Ascending aorta (tissue), 2 donors: Measurements from ENCODE around the gene IKZF4. TPM values are rescaled to one million over a fixed set of nuclear protein-coding genes. Genes with fewer than 3 reads are reported as not detected.

Experiments used
- DNase-seq, 2 donors: peaks; one replicate each; pipeline ENCODE4 v3.0.0-alpha.2; 2019; ENCODE audit warnings: low spot score in 2 of 2
- H3K27ac ChIP-seq, 2 donors: fragments of 200-600 bp; sonication (generic); one replicate each; pipeline ENCODE4 v1.5.1; 2016 to 2017; ENCODE audit warnings: mild to moderate bottlenecking in 1 of 2
- H3K27me3 ChIP-seq: fragments of 200-600 bp; sonication (generic); one replicate; pipeline ENCODE4 v1.5.1; 2017
- H3K36me3 ChIP-seq, 2 donors: fragments of 200-600 bp; sonication (generic); one replicate each; pipeline ENCODE4 v1.5.1; 2016
- H3K4me1 ChIP-seq, 2 donors: fragments of 200-600 bp; sonication (generic); one replicate each; pipeline ENCODE4 v1.5.1; 2016 to 2017; ENCODE audit warnings: mild to moderate bottlenecking in 1 of 2
- H3K4me3 ChIP-seq, 2 donors: fragments of 200-600 bp; sonication (generic); one replicate each; pipeline ENCODE4 v1.5.1; 2016 to 2017; ENCODE audit warnings: mild to moderate bottlenecking in 1 of 2
- H3K9me3 ChIP-seq, 2 donors: fragments of 200-600 bp; sonication (generic); one replicate each; pipeline ENCODE4 v1.5.1; 2016
- CTCF ChIP-seq, 3 experiments: fragments of 200-600 bp in 2 of 3; fragments of 450-650 bp in 1 of 3; sonication (generic) in 2 of 3; IDR thresholded peaks; one replicate each; pipeline ENCODE4 v1.5.1; 2016 to 2019; ENCODE audit warnings: antibody characterized with exemption in 3 of 3, mild to moderate bottlenecking in 1 of 3, moderate library complexity in 1 of 3
- intact Hi-C: fragments of 100-400 bp; cut with DNase I; formaldehyde crosslinking; loops from one replicate; pipeline ENCODE4 v1.15.1; 2023
- total RNA-seq: library from RNA; depleted of rRNA; stranded (reverse); fragments of >200 nt; gene quantifications from one replicate; pipeline ENCODE4 v1.1.0, GENCODE V29; 2016

Gene IKZF4
- 1.6 TPM for total RNA-seq

- no peak for TF ChIP-seq CTCF (IDR thresholded peaks at IDR 0.05)
- Histone ChIP-seq H3K4me3 (peak within 1 kb of the TSS; percentile 34 to 58), H3K27ac (peak within 1 kb of the TSS; percentile 67 to 72), H3K9me3 (no peaks in the 10 kb centered on the region), H3K4me1 (peaks cover 12 to 14% of the 10 kb centered on the region in 2 donors), H3K27me3 (no peaks in the 10 kb centered on the region), H3K36me3 (peaks cover 0 to 23% of the 10 kb centered on the region in 2 donors)
- intact Hi-C loops: no loop called here
- DNase-seq: no peak
Measured at GRCh38 chr12:56020423-56021184, at the start of gene IKZF4. Gene IKZF4, plus strand, starts transcription at chr12:56021043. Its CDS starts 451 bp downstream, at chr12:56021494.

- no peak overlapping the region for H3K4me3 ChIP-seq
- H3K9me3 ChIP-seq: no peaks in the 10 kb centered on the region
- peaks cover 3 to 18% of the 10 kb centered on the region in 2 donors for H3K4me1 ChIP-seq
- DNase-seq: no peak
- no peaks in the 10 kb centered on the region for H3K27me3 ChIP-seq
- H3K27ac ChIP-seq: peak overlapping the region; percentile 85 to 86
- H3K36me3 ChIP-seq: no peaks in the 10 kb centered on the region
- intact Hi-C loops: no loop called here
- TF ChIP-seq CTCF (IDR thresholded peaks at IDR 0.05): no peak
Measured at GRCh38 chr12:55972042-55972441, 48.8 kb upstream of the IKZF4 start.

- Histone ChIP-seq H3K36me3 (no peaks in the 10 kb centered on the region), H3K27ac (peak overlapping the region; percentile 85 to 86), H3K4me3 (peak overlapping the region; percentile 53 to 68), H3K4me1 (peaks cover 3 to 18% of the 10 kb centered on the region in 2 donors), H3K27me3 (no peaks in the 10 kb centered on the region), H3K9me3 (no peaks in the 10 kb centered on the region)
- intact Hi-C loops: no loop called here
- no peak for DNase-seq
- no peak for TF ChIP-seq CTCF (IDR thresholded peaks at IDR 0.05)
Measured at GRCh38 chr12:55972456-55972855, 48.4 kb upstream of the IKZF4 start.

GRCh38 chr12:55972911-55973598 is 47.8 kb upstream of the IKZF4 start:
- Histone ChIP-seq H3K27me3 (no peaks in the 10 kb centered on the region), H3K4me3 (peak overlapping the region; percentile 53 to 68), H3K9me3 (no peaks in the 10 kb centered on the region), H3K36me3 (no peaks in the 10 kb centered on the region), H3K27ac (peak overlapping the region; percentile 85 to 86), H3K4me1 (peaks cover 3 to 18% of the 10 kb centered on the region in 2 donors)
- intact Hi-C loops: loop anchor here (1.0 kb wide), 1 partner anchor 41 kb away; no protein-coding TSS in a partner anchor
- no peak for TF ChIP-seq CTCF (IDR thresholded peaks at IDR 0.05)
- no peak for DNase-seq

GRCh38 chr12:55973599-55974307 is 47.1 kb upstream of the IKZF4 start, which contains the start of gene RAB5B:
Gene RAB5B, plus strand, starts transcription at chr12:55974078. Its CDS starts 12,883 bp downstream, at chr12:55986961.
- no peaks in the 10 kb centered on the region for H3K36me3 ChIP-seq
- peak within 1 kb of the TSS; percentile 87 for H3K4me3 ChIP-seq
- no peaks in the 10 kb centered on the region for H3K27me3 ChIP-seq
- DNase-seq: peak; percentile 100
- intact Hi-C loops: loop anchor here (1.0 to 2.0 kb wide), 2 partner anchors 41 to 69 kb away; no protein-coding TSS in a partner anchor
- peaks cover 3 to 18% of the 10 kb centered on the region in 2 donors for H3K4me1 ChIP-seq
- peak within 1 kb of the TSS; percentile 89 to 95 for H3K27ac ChIP-seq
- no peak for TF ChIP-seq CTCF (IDR thresholded peaks at IDR 0.05)
- no peaks in the 10 kb centered on the region for H3K9me3 ChIP-seq
